Activated T-cell treated with anti-CD3 and anti-CD28 coated beads, Interleukin-2, amount 50 U/mL, for 4 hours (primary cell): ENCODE measurements around the gene FOXS1. TPM values are rescaled to one million over a fixed set of nuclear protein-coding genes. Genes with fewer than 3 reads are reported as not detected.

Experiments
- ATAC-seq, 2 donors: fragments of 200-7000 bp; cut with Tn5 transposase; one replicate each; pipeline ENCODE4 v1.10.0; 2021
- DNase-seq: peaks from one replicate; pipeline ENCODE4 v3.0.0-alpha.2; 2020
- H3K27me3 Mint-ChIP-seq: one replicate; pipeline ENCODE4 v1.8.0; 2021; ENCODE audit warnings: low read depth, mixed read lengths
- H3K36me3 Mint-ChIP-seq: one replicate; pipeline ENCODE4 v1.8.0; 2022; ENCODE audit warnings: mixed read lengths; ENCODE audit not compliant: insufficient read depth
- H3K4me1 Mint-ChIP-seq: one replicate; pipeline ENCODE4 v1.8.0; 2021; ENCODE audit warnings: low read depth, mixed read lengths
- H3K4me3 Mint-ChIP-seq: one replicate; pipeline ENCODE4 v1.8.0; 2021; ENCODE audit warnings: mild to moderate bottlenecking, moderate library complexity, mixed read lengths
- H3K9me3 Mint-ChIP-seq: one replicate; pipeline ENCODE4 v1.8.0; 2021; ENCODE audit warnings: mixed read lengths
- total RNA-seq, 3 donors: library from RNA; stranded (reverse); gene quantifications; one replicate each; pipeline ENCODE4 v1.2.1, GENCODE V29; 2021

FOXS1 gene
- total RNA-seq, 3 donors from 2014 or later: not detected

GRCh38 chr20:31813611-31814010 is 31.8 kb downstream of the FOXS1 start:
- H3K27me3 Mint-ChIP-seq: no peaks in the 10 kb centered on the region
- H3K36me3 Mint-ChIP-seq: no peaks in the 10 kb centered on the region
- ATAC-seq: no peak
- H3K4me1 Mint-ChIP-seq: no peaks in the 10 kb centered on the region
- H3K9me3 Mint-ChIP-seq: no peaks in the 10 kb centered on the region
- DNase-seq: no peak
- H3K4me3 Mint-ChIP-seq: no peak overlapping the region

- DNase-seq (no peak), ATAC-seq (no peak)
- no peaks in the 10 kb centered on the region for H3K9me3 Mint-ChIP-seq
- no peaks in the 10 kb centered on the region for H3K36me3 Mint-ChIP-seq
- H3K27me3 Mint-ChIP-seq: no peaks in the 10 kb centered on the region
- no peak overlapping the region for H3K4me3 Mint-ChIP-seq
- no peaks in the 10 kb centered on the region for H3K4me1 Mint-ChIP-seq
Observed at GRCh38 chr20:31811796-31812728, 33.3 kb downstream of the FOXS1 start.

DNA sequence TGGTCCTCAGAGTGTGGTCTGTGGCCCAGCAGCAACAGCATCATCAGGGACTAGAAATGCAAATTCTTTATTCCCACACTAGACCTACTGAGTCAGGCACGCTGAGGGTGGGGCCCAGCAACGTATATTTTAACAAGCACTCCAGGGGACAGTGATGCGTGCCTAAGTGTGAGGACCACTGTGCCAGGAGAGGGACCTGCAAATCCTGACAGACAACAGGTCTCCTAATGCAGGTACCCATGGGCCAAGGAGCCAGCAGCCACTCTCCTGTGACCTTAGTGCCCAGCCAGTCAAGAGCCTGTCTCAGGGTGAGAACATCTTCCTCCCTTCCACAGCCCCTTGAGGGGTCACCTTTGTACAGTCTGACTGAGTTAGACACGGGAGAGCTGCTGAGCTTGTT is 34.2 kb downstream of the FOXS1 start:
- DNase-seq (no peak), ATAC-seq (no peak)
- no peak overlapping the region for H3K4me3 Mint-ChIP-seq
- H3K9me3 Mint-ChIP-seq: no peaks in the 10 kb centered on the region
- no peaks in the 10 kb centered on the region for H3K4me1 Mint-ChIP-seq
- H3K27me3 Mint-ChIP-seq: no peaks in the 10 kb centered on the region
- no peaks in the 10 kb centered on the region for H3K36me3 Mint-ChIP-seq

- Mint-ChIP-seq H3K36me3 (no peaks in the 10 kb centered on the region), H3K9me3 (no peaks in the 10 kb centered on the region), H3K27me3 (no peaks in the 10 kb centered on the region), H3K4me3 (no peak overlapping the region), H3K4me1 (peaks cover 2% of the 10 kb centered on the region)
- ATAC-seq (no peak), DNase-seq (no peak)
Observed at GRCh38 chr20:31809661-31810060, 35.7 kb downstream of the FOXS1 start.

GRCh38 chr20:31808481-31808880 is 36.9 kb downstream of the FOXS1 start:
- ATAC-seq: no peak
- Mint-ChIP-seq H3K9me3 (no peaks in the 10 kb centered on the region), H3K4me1 (peaks cover 13% of the 10 kb centered on the region), H3K27me3 (no peaks in the 10 kb centered on the region), H3K4me3 (no peak overlapping the region), H3K36me3 (no peaks in the 10 kb centered on the region)
- DNase-seq: no peak

DNA sequence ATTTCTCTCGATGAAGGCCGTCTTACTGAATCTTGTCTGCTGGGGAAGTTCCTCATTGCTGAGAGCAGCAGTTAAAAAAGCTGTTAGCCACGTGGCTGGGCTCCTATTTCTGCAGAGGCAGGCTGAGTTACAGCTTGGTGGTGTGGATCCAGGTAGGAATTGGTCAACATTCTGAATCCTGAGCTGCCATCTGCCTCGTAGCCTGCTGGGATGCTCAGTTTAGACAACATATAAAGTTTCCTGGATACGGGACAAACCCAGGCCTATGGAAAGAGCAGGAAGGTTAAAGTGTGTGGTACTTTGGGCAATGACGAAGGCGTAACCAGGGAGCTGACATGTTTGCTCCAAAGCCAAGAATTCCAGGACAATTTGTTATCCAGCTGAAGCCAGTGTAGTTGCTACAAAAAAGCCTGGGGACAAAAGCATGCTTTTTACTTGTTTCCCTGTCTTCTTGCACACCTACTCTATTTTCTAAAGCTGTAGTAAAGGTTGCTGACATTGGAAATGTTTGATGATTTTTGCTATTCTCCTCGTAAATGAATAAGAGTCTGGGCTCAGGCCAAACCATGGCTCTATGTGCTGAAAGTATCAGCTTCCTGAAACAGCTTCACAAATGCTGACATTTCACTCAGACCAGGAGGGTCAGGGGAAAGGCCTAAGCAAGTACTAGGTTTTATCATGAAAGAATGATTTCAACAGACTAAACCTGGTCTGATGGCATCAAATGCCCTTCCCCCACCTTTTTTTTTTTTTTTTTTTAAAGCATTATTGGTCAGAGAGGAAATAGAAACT is 38.6 kb downstream of the FOXS1 start:
- no peaks in the 10 kb centered on the region for H3K9me3 Mint-ChIP-seq
- no peaks in the 10 kb centered on the region for H3K36me3 Mint-ChIP-seq
- H3K4me1 Mint-ChIP-seq: peaks cover 16% of the 10 kb centered on the region
- DNase-seq: no peak
- ATAC-seq: no peak
- H3K27me3 Mint-ChIP-seq: no peaks in the 10 kb centered on the region
- no peak overlapping the region for H3K4me3 Mint-ChIP-seq

DNA sequence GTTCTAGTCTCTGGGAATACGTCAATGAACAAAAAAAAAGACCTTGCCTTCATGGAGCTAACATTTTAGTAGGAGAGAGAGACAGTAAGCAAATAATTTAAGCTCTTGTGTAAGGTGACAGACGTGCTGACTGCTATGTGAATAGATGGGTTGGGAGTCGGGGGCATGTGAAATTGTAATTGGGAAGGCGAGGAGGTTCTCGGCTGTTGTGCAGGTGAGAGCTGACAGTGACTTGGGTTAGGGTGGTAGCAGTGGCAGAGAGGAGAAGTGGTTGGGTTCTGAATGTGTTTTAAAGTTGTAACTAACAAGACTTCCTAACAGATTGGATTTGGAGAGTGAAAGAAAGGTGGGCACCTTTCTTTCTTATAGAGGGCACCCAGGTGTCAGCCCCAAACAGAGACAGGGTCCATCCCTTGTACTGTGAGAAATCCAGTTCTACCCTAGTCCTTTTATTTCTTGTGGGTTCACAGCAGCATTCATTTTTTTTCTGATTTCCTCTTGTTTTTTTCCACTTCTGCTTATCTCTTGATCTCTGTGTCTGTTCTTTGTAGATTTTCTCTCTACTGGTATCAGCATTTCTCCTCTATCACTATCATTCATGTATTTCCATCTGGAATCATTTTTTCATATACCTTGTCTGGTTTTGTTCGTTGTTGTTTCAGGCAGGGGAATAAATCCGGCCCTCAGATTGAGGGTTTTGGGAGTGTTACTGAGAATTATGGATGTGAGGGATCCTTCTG is 41.7 kb downstream of the FOXS1 start:
- H3K27me3 Mint-ChIP-seq: no peaks in the 10 kb centered on the region
- DNase-seq: no peak
- H3K4me3 Mint-ChIP-seq: no peak overlapping the region
- no peak for ATAC-seq
- H3K36me3 Mint-ChIP-seq: no peaks in the 10 kb centered on the region
- no peaks in the 10 kb centered on the region for H3K9me3 Mint-ChIP-seq
- H3K4me1 Mint-ChIP-seq: peaks cover 16% of the 10 kb centered on the region

GRCh38 chr20:31801508-31801907 is 43.9 kb downstream of the FOXS1 start:
- Mint-ChIP-seq H3K36me3 (no peaks in the 10 kb centered on the region), H3K9me3 (no peaks in the 10 kb centered on the region), H3K4me3 (no peak overlapping the region)

DNA sequence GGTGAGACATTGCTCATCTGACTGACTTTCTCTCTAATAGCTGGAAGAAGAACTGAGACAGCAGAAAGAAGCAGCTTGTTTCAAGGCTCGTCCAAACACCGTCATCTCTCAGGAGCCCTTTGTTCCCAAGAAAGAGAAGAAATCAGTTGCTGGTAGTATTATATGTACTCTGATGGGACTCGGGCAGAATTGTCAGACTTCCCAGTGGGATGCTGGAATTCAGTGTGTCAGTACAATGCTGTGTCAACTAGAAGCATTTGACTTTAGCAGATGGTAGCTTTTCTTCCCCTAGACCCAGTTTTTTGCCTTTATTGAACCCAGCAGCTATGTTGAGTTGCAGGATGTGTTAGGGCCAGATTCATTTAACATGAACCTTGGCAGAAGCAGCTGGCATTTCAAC is 48.0 kb downstream of the FOXS1 start:
- Mint-ChIP-seq H3K4me3 (no peak overlapping the region), H3K4me1 (no peaks in the 10 kb centered on the region), H3K36me3 (no peaks in the 10 kb centered on the region), H3K9me3 (no peaks in the 10 kb centered on the region), H3K27me3 (no peaks in the 10 kb centered on the region)
- no peak for DNase-seq
- ATAC-seq: no peak

More at GRCh38 chr20:31801508-31801907, 43.9 kb downstream of the FOXS1 start:
- Mint-ChIP-seq H3K4me1 (peaks cover 16% of the 10 kb centered on the region), H3K27me3 (no peaks in the 10 kb centered on the region)
- DNase-seq: no peak
- no peak for ATAC-seq

Other genes with a start within 250 kb of the FOXS1 start
- 1 to 10 TPM; 1.4 to 1.6 (median 1.5) TPM for gene ID1, start 240.3 kb downstream of the FOXS1 start, total RNA-seq
- gene COX4I2, start 207.7 kb downstream of the FOXS1 start, total RNA-seq: not detected
- 100 to 1,000 TPM; 237 to 274 (median 248) TPM for gene BCL2L1, start 122.7 kb downstream of the FOXS1 start, total RNA-seq
- 1 to 10 TPM; 8.0 to 9.9 (median 9.3) TPM for gene TPX2, start 106.3 kb downstream of the FOXS1 start, total RNA-seq
- gene MYLK2, start 26.2 kb downstream of the FOXS1 start, total RNA-seq: under 1 TPM in 2 of 3 donors, not detected in 1; 0.10 to 0.11 TPM
- not detected for gene DUSP15, start 24.9 kb upstream of the FOXS1 start, total RNA-seq
- gene TTLL9, start 25.0 kb upstream of the FOXS1 start, total RNA-seq: not detected
- 10 to 100 TPM; 25.5 to 26.5 (median 26.0) TPM for gene PDRG1, start 106.4 kb upstream of the FOXS1 start, total RNA-seq
- not detected for gene XKR7, start 122.5 kb upstream of the FOXS1 start, total RNA-seq
- gene CCM2L, start 164.8 kb upstream of the FOXS1 start, total RNA-seq: not detected
- under 1 TPM in 2 of 3 donors, not detected in 1; 0.13 to 0.46 TPM for gene HCK, start 206.6 kb upstream of the FOXS1 start, total RNA-seq